HEK293 (cell line): Measurements from ENCODE around the gene SAMD11.

Experiments used
- BCL11A ChIP-seq: fragments of 450-650 bp; formaldehyde crosslinking; IDR thresholded peaks from 2 replicates; pipeline ENCODE4 v1.5.1; 2016; ENCODE audit warnings: low read depth, missing biosample characterization, missing genetic modification characterization
- HOXD13 ChIP-seq: sonication (generic); formaldehyde crosslinking; IDR thresholded peaks from 2 replicates; pipeline ENCODE4 v1.8.0; 2022; ENCODE audit warnings: missing genetic modification reagents, borderline replicate concordance
- SCRT2 ChIP-seq: fragments of 450-650 bp; formaldehyde crosslinking; IDR thresholded peaks from 2 replicates; pipeline ENCODE4 v1.5.1; 2016; ENCODE audit warnings: missing biosample characterization, missing genetic modification characterization
- ZBTB1 ChIP-seq: fragments of 450-650 bp; formaldehyde crosslinking; IDR thresholded peaks from 2 replicates; pipeline ENCODE4 v1.5.1; 2016; ENCODE audit warnings: missing biosample characterization, missing genetic modification characterization
- ZNF175 ChIP-seq: fragments of 450-650 bp; formaldehyde crosslinking; IDR thresholded peaks from 2 replicates; pipeline ENCODE4 v1.5.1; 2016; ENCODE audit warnings: missing biosample characterization, missing genetic modification characterization
- ZNF184 ChIP-seq: fragments of 450-650 bp; IDR thresholded peaks from 2 replicates; pipeline ENCODE4 v1.5.1; 2018; ENCODE audit warnings: missing biosample characterization, mild to moderate bottlenecking, missing genetic modification characterization
- ZNF221 ChIP-seq: fragments of 450-650 bp; formaldehyde crosslinking; IDR thresholded peaks from 2 replicates; pipeline ENCODE4 v1.5.1; 2017; ENCODE audit warnings: missing biosample characterization, missing genetic modification characterization, borderline replicate concordance
- ZNF335 ChIP-seq: fragments of 450-650 bp; formaldehyde crosslinking; conservative IDR thresholded peaks from 2 replicates; pipeline ENCODE4 v1.5.1; 2016; ENCODE audit warnings: missing biosample characterization, missing genetic modification characterization
- ZNF37A ChIP-seq: fragments of 450-650 bp; IDR thresholded peaks from 2 replicates; pipeline ENCODE4 v1.5.1; 2018; ENCODE audit warnings: missing biosample characterization, missing genetic modification characterization
- ZNF501 ChIP-seq: fragments of 450-650 bp; formaldehyde crosslinking; IDR thresholded peaks from 2 replicates; pipeline ENCODE4 v1.5.1; 2016; ENCODE audit warnings: missing biosample characterization, missing genetic modification characterization
- ZNF544 ChIP-seq: fragments of 450-650 bp; formaldehyde crosslinking; IDR thresholded peaks from 2 replicates; pipeline ENCODE4 v1.5.0; 2017; ENCODE audit warnings: missing biosample characterization, missing genetic modification characterization
- ZNF549 ChIP-seq: fragments of 450-650 bp; IDR thresholded peaks from 2 replicates; pipeline ENCODE4 v1.5.1; 2018; ENCODE audit warnings: missing biosample characterization, missing genetic modification characterization, mild to moderate bottlenecking, inconsistent platforms, moderate library complexity
- ZNF600 ChIP-seq: fragments of 450-650 bp; formaldehyde crosslinking; IDR thresholded peaks from 2 replicates; pipeline ENCODE4 v1.5.1; 2016; ENCODE audit warnings: missing biosample characterization, missing genetic modification characterization
- ZNF776 ChIP-seq: fragments of 450-650 bp; formaldehyde crosslinking; IDR thresholded peaks from 2 replicates; pipeline ENCODE4 v1.5.0; 2017; ENCODE audit warnings: missing biosample characterization, missing genetic modification characterization, borderline replicate concordance
- TF ChIP-seq, protein P1 (sequence below): fragments of 450-650 bp; formaldehyde crosslinking; IDR thresholded peaks from 2 replicates; pipeline ENCODE4 v1.5.1; 2016; ENCODE audit warnings: missing biosample characterization, missing genetic modification characterization
- TF ChIP-seq, protein P2 (sequence below): fragments of 450-650 bp; formaldehyde crosslinking; IDR thresholded peaks from 2 replicates; pipeline ENCODE4 v1.5.1; 2017; ENCODE audit warnings: missing biosample characterization, mild to moderate bottlenecking, missing genetic modification characterization, moderate library complexity
- TF ChIP-seq, protein P3 (sequence below): fragments of 450-650 bp; formaldehyde crosslinking; IDR thresholded peaks from 2 replicates; pipeline ENCODE4 v1.5.1; 2016; ENCODE audit warnings: missing biosample characterization, missing genetic modification characterization
- TF ChIP-seq, protein P4 (sequence below): fragments of 450-650 bp; formaldehyde crosslinking; IDR thresholded peaks from 2 replicates; pipeline ENCODE4 v1.5.1; 2016; ENCODE audit warnings: missing biosample characterization, missing genetic modification characterization, borderline replicate concordance
- TF ChIP-seq, protein P5 (sequence below): fragments of 450-650 bp; IDR thresholded peaks from 2 replicates; pipeline ENCODE4 v1.5.1; 2018; ENCODE audit warnings: missing biosample characterization, mild to moderate bottlenecking, missing genetic modification characterization
- TF ChIP-seq, protein P6 (sequence below): fragments of 450-650 bp; formaldehyde crosslinking; IDR thresholded peaks from 2 replicates; pipeline ENCODE4 v1.5.1; 2016; ENCODE audit warnings: missing biosample characterization, missing genetic modification characterization
- TF ChIP-seq, protein P7 (sequence below): fragments of 450-650 bp; formaldehyde crosslinking; IDR thresholded peaks from 2 replicates; pipeline ENCODE4 v1.5.1; 2016; ENCODE audit warnings: missing biosample characterization, missing genetic modification characterization
- TF ChIP-seq, protein P8 (sequence below): fragments of 450-650 bp; formaldehyde crosslinking; IDR thresholded peaks from 2 replicates; pipeline ENCODE4 v1.5.1; 2016; ENCODE audit warnings: missing biosample characterization, missing genetic modification characterization
- TF ChIP-seq, protein P9 (sequence below): fragments of 450-650 bp; formaldehyde crosslinking; IDR thresholded peaks from 2 replicates; pipeline ENCODE4 v1.5.1; 2016; ENCODE audit warnings: missing biosample characterization, missing genetic modification characterization

Gene SAMD11

DNA sequence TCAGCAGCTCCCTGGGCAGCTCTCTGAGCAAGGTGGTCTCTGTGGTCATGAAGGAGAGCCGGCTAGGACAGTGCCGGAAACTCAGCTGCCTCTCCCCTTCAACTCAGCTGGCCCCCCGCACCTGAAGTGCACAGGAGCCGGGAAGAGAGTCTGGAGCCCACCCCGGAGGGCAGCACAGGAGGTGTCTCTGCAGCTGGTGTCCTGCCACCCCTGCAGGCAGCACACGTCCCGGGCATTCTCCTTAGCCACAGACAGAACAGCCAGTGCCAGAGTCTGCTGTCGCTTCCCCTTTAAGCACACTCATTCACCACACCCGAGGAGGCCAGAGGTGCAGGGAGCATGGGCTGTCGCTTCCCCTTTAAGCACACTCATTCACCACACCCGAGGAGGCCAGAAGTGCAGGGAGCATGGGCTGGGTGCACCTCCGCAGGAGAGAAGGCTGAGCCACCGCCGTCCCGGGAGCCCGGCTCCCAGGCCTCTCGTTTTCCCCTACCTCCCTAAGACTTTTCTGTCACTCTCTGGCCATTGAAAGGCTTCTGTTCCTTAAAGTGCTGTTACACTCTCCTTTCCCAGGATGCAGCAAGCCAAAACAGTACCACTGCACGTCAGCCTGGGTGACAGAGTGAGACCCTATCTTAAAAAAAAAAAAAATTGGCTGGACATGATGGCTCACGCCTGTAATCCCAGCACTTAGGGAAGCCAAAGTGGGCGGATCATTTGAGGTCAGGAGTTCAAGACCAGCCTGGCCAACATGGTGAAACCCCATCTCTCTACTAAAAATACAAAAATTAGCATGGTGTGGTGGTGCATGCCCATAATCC is 16.9 kb upstream of the SAMD11 start (continued):
- TF ChIP-seq, protein P1, sequence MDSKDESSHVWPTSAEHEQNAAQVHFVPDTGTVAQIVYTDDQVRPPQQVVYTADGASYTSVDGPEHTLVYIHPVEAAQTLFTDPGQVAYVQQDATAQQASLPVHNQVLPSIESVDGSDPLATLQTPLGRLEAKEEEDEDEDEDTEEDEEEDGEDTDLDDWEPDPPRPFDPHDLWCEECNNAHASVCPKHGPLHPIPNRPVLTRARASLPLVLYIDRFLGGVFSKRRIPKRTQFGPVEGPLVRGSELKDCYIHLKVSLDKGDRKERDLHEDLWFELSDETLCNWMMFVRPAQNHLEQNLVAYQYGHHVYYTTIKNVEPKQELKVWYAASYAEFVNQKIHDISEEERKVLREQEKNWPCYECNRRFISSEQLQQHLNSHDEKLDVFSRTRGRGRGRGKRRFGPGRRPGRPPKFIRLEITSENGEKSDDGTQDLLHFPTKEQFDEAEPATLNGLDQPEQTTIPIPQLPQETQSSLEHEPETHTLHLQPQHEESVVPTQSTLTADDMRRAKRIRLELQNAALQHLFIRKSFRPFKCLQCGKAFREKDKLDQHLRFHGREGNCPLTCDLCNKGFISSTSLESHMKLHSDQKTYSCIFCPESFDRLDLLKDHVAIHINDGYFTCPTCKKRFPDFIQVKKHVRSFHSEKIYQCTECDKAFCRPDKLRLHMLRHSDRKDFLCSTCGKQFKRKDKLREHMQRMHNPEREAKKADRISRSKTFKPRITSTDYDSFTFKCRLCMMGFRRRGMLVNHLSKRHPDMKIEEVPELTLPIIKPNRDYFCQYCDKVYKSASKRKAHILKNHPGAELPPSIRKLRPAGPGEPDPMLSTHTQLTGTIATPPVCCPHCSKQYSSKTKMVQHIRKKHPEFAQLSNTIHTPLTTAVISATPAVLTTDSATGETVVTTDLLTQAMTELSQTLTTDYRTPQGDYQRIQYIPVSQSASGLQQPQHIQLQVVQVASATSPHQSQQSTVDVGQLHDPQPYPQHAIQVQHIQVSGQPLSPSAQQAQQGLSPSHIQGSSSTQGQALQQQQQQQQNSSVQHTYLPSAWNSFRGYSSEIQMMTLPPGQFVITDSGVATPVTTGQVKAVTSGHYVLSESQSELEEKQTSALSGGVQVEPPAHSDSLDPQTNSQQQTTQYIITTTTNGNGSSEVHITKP (tag by site-specific recombination), result no peak
- TF ChIP-seq ZNF175 (tag by site-specific recombination), result no peak
- no peak for TF ChIP-seq ZNF549 (tag by site-specific recombination)
- TF ChIP-seq, protein P2, sequence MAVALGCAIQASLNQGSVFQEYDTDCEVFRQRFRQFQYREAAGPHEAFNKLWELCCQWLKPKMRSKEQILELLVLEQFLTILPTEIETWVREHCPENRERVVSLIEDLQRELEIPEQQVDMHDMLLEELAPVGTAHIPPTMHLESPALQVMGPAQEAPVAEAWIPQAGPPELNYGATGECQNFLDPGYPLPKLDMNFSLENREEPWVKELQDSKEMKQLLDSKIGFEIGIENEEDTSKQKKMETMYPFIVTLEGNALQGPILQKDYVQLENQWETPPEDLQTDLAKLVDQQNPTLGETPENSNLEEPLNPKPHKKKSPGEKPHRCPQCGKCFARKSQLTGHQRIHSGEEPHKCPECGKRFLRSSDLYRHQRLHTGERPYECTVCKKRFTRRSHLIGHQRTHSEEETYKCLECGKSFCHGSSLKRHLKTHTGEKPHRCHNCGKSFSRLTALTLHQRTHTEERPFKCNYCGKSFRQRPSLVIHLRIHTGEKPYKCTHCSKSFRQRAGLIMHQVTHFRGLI (tag by site-specific recombination), result no peak
- TF ChIP-seq, protein P3, sequence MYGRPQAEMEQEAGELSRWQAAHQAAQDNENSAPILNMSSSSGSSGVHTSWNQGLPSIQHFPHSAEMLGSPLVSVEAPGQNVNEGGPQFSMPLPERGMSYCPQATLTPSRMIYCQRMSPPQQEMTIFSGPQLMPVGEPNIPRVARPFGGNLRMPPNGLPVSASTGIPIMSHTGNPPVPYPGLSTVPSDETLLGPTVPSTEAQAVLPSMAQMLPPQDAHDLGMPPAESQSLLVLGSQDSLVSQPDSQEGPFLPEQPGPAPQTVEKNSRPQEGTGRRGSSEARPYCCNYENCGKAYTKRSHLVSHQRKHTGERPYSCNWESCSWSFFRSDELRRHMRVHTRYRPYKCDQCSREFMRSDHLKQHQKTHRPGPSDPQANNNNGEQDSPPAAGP, result 0 out of 2 replicates have a peak, but pooled peaks have one; percentile 25
- TF ChIP-seq ZNF37A, result no peak
- no peak for TF ChIP-seq ZNF184
- no peak; the same call in 1 of the 2 replicates for TF ChIP-seq BCL11A (tag by site-specific recombination)
- TF ChIP-seq, protein P4, sequence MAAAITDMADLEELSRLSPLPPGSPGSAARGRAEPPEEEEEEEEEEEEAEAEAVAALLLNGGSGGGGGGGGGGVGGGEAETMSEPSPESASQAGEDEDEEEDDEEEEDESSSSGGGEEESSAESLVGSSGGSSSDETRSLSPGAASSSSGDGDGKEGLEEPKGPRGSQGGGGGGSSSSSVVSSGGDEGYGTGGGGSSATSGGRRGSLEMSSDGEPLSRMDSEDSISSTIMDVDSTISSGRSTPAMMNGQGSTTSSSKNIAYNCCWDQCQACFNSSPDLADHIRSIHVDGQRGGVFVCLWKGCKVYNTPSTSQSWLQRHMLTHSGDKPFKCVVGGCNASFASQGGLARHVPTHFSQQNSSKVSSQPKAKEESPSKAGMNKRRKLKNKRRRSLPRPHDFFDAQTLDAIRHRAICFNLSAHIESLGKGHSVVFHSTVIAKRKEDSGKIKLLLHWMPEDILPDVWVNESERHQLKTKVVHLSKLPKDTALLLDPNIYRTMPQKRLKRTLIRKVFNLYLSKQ, result no peak
- TF ChIP-seq SCRT2 (tag by site-specific recombination), result no peak
- TF ChIP-seq ZNF600 (tag by site-specific recombination), result peak; percentile 72
- no peak for TF ChIP-seq ZNF776
- no peak for TF ChIP-seq ZBTB1 (tag by site-specific recombination)
- TF ChIP-seq ZNF221 (tag by site-specific recombination), result no peak
- TF ChIP-seq, protein P5, sequence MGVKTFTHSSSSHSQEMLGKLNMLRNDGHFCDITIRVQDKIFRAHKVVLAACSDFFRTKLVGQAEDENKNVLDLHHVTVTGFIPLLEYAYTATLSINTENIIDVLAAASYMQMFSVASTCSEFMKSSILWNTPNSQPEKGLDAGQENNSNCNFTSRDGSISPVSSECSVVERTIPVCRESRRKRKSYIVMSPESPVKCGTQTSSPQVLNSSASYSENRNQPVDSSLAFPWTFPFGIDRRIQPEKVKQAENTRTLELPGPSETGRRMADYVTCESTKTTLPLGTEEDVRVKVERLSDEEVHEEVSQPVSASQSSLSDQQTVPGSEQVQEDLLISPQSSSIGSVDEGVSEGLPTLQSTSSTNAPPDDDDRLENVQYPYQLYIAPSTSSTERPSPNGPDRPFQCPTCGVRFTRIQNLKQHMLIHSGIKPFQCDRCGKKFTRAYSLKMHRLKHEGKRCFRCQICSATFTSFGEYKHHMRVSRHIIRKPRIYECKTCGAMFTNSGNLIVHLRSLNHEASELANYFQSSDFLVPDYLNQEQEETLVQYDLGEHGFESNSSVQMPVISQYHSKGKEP (tag by site-specific recombination), result no peak
- TF ChIP-seq, protein P6, sequence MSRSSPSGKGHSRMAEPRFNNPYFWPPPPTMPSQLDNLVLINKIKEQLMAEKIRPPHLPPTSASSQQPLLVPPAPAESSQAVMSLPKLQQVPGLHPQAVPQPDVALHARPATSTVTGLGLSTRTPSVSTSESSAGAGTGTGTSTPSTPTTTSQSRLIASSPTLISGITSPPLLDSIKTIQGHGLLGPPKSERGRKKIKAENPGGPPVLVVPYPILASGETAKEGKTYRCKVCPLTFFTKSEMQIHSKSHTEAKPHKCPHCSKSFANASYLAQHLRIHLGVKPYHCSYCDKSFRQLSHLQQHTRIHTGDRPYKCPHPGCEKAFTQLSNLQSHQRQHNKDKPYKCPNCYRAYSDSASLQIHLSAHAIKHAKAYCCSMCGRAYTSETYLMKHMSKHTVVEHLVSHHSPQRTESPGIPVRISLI (tag by site-specific recombination), result no peak
- TF ChIP-seq ZNF544 (tag by site-specific recombination), result no peak
- no peak for TF ChIP-seq ZNF501 (tag by site-specific recombination)
- TF ChIP-seq HOXD13 (CRISPR knock-in tag), result no peak
- no peak for TF ChIP-seq ZNF335 (tag by site-specific recombination)
- TF ChIP-seq, protein P7, sequence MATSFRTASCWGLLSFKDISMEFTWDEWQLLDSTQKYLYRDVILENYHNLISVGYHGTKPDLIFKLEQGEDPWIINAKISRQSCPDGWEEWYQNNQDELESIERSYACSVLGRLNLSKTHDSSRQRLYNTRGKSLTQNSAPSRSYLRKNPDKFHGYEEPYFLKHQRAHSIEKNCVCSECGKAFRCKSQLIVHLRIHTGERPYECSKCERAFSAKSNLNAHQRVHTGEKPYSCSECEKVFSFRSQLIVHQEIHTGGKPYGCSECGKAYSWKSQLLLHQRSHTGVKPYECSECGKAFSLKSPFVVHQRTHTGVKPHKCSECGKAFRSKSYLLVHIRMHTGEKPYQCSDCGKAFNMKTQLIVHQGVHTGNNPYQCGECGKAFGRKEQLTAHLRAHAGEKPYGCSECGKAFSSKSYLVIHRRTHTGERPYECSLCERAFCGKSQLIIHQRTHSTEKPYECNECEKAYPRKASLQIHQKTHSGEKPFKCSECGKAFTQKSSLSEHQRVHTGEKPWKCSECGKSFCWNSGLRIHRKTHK, result no peak
- TF ChIP-seq, protein P8, sequence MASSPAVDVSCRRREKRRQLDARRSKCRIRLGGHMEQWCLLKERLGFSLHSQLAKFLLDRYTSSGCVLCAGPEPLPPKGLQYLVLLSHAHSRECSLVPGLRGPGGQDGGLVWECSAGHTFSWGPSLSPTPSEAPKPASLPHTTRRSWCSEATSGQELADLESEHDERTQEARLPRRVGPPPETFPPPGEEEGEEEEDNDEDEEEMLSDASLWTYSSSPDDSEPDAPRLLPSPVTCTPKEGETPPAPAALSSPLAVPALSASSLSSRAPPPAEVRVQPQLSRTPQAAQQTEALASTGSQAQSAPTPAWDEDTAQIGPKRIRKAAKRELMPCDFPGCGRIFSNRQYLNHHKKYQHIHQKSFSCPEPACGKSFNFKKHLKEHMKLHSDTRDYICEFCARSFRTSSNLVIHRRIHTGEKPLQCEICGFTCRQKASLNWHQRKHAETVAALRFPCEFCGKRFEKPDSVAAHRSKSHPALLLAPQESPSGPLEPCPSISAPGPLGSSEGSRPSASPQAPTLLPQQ (tag by site-specific recombination), result peak; percentile 88
- TF ChIP-seq, protein P9, sequence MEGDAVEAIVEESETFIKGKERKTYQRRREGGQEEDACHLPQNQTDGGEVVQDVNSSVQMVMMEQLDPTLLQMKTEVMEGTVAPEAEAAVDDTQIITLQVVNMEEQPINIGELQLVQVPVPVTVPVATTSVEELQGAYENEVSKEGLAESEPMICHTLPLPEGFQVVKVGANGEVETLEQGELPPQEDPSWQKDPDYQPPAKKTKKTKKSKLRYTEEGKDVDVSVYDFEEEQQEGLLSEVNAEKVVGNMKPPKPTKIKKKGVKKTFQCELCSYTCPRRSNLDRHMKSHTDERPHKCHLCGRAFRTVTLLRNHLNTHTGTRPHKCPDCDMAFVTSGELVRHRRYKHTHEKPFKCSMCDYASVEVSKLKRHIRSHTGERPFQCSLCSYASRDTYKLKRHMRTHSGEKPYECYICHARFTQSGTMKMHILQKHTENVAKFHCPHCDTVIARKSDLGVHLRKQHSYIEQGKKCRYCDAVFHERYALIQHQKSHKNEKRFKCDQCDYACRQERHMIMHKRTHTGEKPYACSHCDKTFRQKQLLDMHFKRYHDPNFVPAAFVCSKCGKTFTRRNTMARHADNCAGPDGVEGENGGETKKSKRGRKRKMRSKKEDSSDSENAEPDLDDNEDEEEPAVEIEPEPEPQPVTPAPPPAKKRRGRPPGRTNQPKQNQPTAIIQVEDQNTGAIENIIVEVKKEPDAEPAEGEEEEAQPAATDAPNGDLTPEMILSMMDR (tag by site-specific recombination), result no peak
